CD8-positive, alpha-beta memory T cell (primary cell): ENCODE results near the gene SNTB2. TPM values are rescaled to one million over a fixed set of nuclear protein-coding genes. Genes with fewer than 3 reads are reported as not detected.

Experiments used
- CTCF ChIA-PET: fragments of 350-600 bp; sonication (Branson Sonifier 250); formaldehyde crosslinking; loops from one replicate; lab custom pipeline; 2021; ENCODE audit warnings: antibody characterized with exemption; lab: Charles Lee
- POLR2A ChIA-PET: fragments of 350-600 bp; sonication (Branson Sonifier 250); formaldehyde crosslinking; loops from one replicate; lab custom pipeline; 2021; ENCODE audit warnings: antibody characterized with exemption; lab: Charles Lee
- DNase-seq, 5 donors: peaks; one replicate each; pipeline versions ENCODE4 v3.0.0 to v3.0.0-alpha.2; 2020 to 2022; ENCODE audit warnings: mixed read lengths in 1 of 5
- H3K27ac ChIP-seq: one replicate; pipeline ENCODE4 v1.7.0; 2013; ENCODE audit warnings: low read depth, mild to moderate bottlenecking, low read length, moderate library complexity
- H3K27me3 ChIP-seq: 2 replicates; pipeline ENCODE4 v1.7.0; 2013; ENCODE audit warnings: low read length, mild to moderate bottlenecking; ENCODE audit not compliant: insufficient read depth, poor library complexity, severe bottlenecking
- H3K36me3 ChIP-seq: 2 replicates; pipeline ENCODE4 v1.7.0; 2013; ENCODE audit warnings: mild to moderate bottlenecking, low read length, moderate library complexity; ENCODE audit not compliant: insufficient read depth
- H3K4me1 ChIP-seq: 2 replicates; pipeline ENCODE4 v1.7.0; 2013; ENCODE audit warnings: mild to moderate bottlenecking, low read length, moderate library complexity; ENCODE audit not compliant: insufficient read depth
- H3K4me3 ChIP-seq: 2 replicates; pipeline ENCODE4 v1.7.0; 2013; ENCODE audit warnings: mild to moderate bottlenecking, low read length
- H3K9me3 ChIP-seq: 2 replicates; pipeline ENCODE4 v1.7.0; 2013; ENCODE audit warnings: mild to moderate bottlenecking, low read length
- H3K27ac Mint-ChIP-seq, 8 donors: one replicate each; pipeline ENCODE4 v1.8.0; 2020 to 2021; ENCODE audit warnings: mixed read lengths in 8 of 8, mild to moderate bottlenecking in 6 of 8, inconsistent platforms in 3 of 8, moderate library complexity in 3 of 8
- H3K27me3 Mint-ChIP-seq, 2 donors: one replicate each; pipeline ENCODE4 v1.8.0; 2020 to 2021; ENCODE audit warnings: mixed read lengths in 2 of 2, mild to moderate bottlenecking in 1 of 2, moderate library complexity in 1 of 2
- H3K36me3 Mint-ChIP-seq, 3 donors: one replicate each; pipeline ENCODE4 v1.8.0; 2020 to 2021; ENCODE audit warnings: mixed read lengths in 3 of 3, inconsistent platforms in 1 of 3, mild to moderate bottlenecking in 1 of 3
- H3K4me1 Mint-ChIP-seq, 3 donors: one replicate each; pipeline ENCODE4 v1.8.0; 2020 to 2021; ENCODE audit warnings: mixed read lengths in 3 of 3, inconsistent platforms in 1 of 3, mild to moderate bottlenecking in 1 of 3
- H3K4me3 Mint-ChIP-seq, 7 donors: one replicate each; pipeline ENCODE4 v1.8.0; 2020 to 2021; ENCODE audit warnings: mixed read lengths in 7 of 7, mild to moderate bottlenecking in 6 of 7, moderate library complexity in 4 of 7, inconsistent platforms in 2 of 7
- H3K9me3 Mint-ChIP-seq, 5 donors: one replicate each; pipeline ENCODE4 v1.8.0; 2020 to 2022; ENCODE audit warnings: mixed read lengths in 5 of 5, mild to moderate bottlenecking in 3 of 5, moderate library complexity in 2 of 5, inconsistent platforms in 1 of 5
- polyA plus RNA-seq: library from polyadenylated mRNA; unstranded; fragments of 300-500 nt; fragmentation: Illumina TruSeq; gene quantifications from one replicate; pipeline ENCODE4 v1.2.3, GENCODE V29; 2021
- total RNA-seq, 2 experiments: library from RNA; stranded (reverse); gene quantifications; one replicate each; pipeline ENCODE4 v1.2.3, GENCODE V29; 2021

Gene SNTB2
- total and polyA plus RNA-seq, 3 experiments from 2014 or later, result 13.6 to 28.2 (median 14.9) TPM

GRCh38 chr16:69327585-69328310 lies 140.8 kb downstream of the SNTB2 start:
- no peaks in the 10 kb centered on the region for H3K9me3 Mint-ChIP-seq
- Histone ChIP-seq H3K36me3 (peaks cover 9% of the 10 kb centered on the region), H3K27me3 (no peaks in the 10 kb centered on the region), H3K27ac (no peak overlapping the region), H3K4me3 (no peak overlapping the region), H3K9me3 (no peaks in the 10 kb centered on the region), H3K4me1 (peaks cover 43% of the 10 kb centered on the region)
- H3K27ac Mint-ChIP-seq, result peak overlapping the region in 4 of 8 donors; percentile 33 to 77 (median 58)
- POLR2A ChIA-PET, result no interaction called here
- peaks cover 0 to 65% (median 0%) of the 10 kb centered on the region in 3 donors for H3K36me3 Mint-ChIP-seq
- no peak for DNase-seq
- H3K4me1 Mint-ChIP-seq, result peaks cover 31 to 58% (median 37%) of the 10 kb centered on the region in 3 donors
- peak overlapping the region in 3 of 7 donors; percentile 19 to 79 (median 34) for H3K4me3 Mint-ChIP-seq
- CTCF ChIA-PET, result interaction anchor here (4.2 kb wide), 1 partner anchor 12 kb away, joined by 32 read pairs; the partner anchor contains the start of genes COG8 and NIP7
- no peaks in the 10 kb centered on the region for H3K27me3 Mint-ChIP-seq

- DNase-seq, result no peak
- H3K27ac Mint-ChIP-seq, result peak overlapping the region; percentile 26 to 90 (median 68)
- no peak overlapping the region for H3K27ac ChIP-seq
- no peaks in the 10 kb centered on the region for H3K9me3 ChIP-seq
- H3K4me3 ChIP-seq, result peak overlapping the region; percentile 76
- POLR2A ChIA-PET, result interaction anchor here (0.5 to 3.1 kb wide), 4 partner anchors 10 to 146 kb away, joined by 3 to 20 read pairs (median 8); partner anchors contain the start of genes COG8 and NIP7
- H3K4me3 Mint-ChIP-seq, result peak overlapping the region; percentile 75 to 85 (median 77)
- H3K27me3 ChIP-seq, result no peaks in the 10 kb centered on the region
- H3K4me1 Mint-ChIP-seq, result peaks cover 36 to 66% (median 39%) of the 10 kb centered on the region in 3 donors
- CTCF ChIA-PET, result interaction anchor here (1.4 to 4.2 kb wide), 4 partner anchors 11 to 17 kb away, joined by 5 to 32 read pairs (median 6); partner anchors contain the start of genes COG8 and NIP7
- H3K27me3 Mint-ChIP-seq, result no peaks in the 10 kb centered on the region
- peaks cover 50% of the 10 kb centered on the region for H3K4me1 ChIP-seq
- peaks cover 6% of the 10 kb centered on the region for H3K36me3 ChIP-seq
- peaks cover 0 to 61% (median 1%) of the 10 kb centered on the region in 3 donors for H3K36me3 Mint-ChIP-seq
- H3K9me3 Mint-ChIP-seq, result no peaks in the 10 kb centered on the region
Measured at GRCh38 chr16:69328854-69329316, 141.9 kb downstream of the SNTB2 start.

GRCh38 chr16:69329369-69330285 lies 142.7 kb downstream of the SNTB2 start:
- Mint-ChIP-seq H3K4me1 (peaks cover 41 to 72% (median 46%) of the 10 kb centered on the region in 3 donors), H3K36me3 (peaks cover 0 to 61% (median 5%) of the 10 kb centered on the region in 3 donors), H3K27me3 (no peaks in the 10 kb centered on the region), H3K9me3 (no peaks in the 10 kb centered on the region), H3K4me3 (peak overlapping the region; percentile 75 to 85 (median 77)), H3K27ac (peak overlapping the region in 7 of 8 donors; percentile 26 to 90 (median 69))
- POLR2A ChIA-PET, result interaction anchor here (0.6 to 3.1 kb wide), 4 partner anchors 10 to 146 kb away, joined by 3 to 20 read pairs (median 8); partner anchors contain the start of genes COG8 and NIP7
- Histone ChIP-seq H3K27me3 (no peaks in the 10 kb centered on the region), H3K9me3 (no peaks in the 10 kb centered on the region), H3K4me3 (peak overlapping the region; percentile 76), H3K4me1 (peaks cover 50% of the 10 kb centered on the region), H3K27ac (peak overlapping the region; percentile 76), H3K36me3 (peaks cover 13% of the 10 kb centered on the region)
- CTCF ChIA-PET, result interaction anchor here (1.2 to 4.2 kb wide), 6 partner anchors 10 to 25 kb away, joined by 3 to 32 read pairs (median 5); partner anchors contain the start of genes COG8 and NIP7
- peak in 2 of 5 donors; percentile 47 to 62 for DNase-seq

- Mint-ChIP-seq H3K9me3 (no peaks in the 10 kb centered on the region), H3K36me3 (peaks cover 0 to 61% (median 7%) of the 10 kb centered on the region in 3 donors), H3K27me3 (no peaks in the 10 kb centered on the region), H3K27ac (peak within 1 kb of the TSS; percentile 74 to 88 (median 80)), H3K4me3 (peak within 1 kb of the TSS; percentile 79 to 87 (median 81)), H3K4me1 (peaks cover 38 to 73% (median 46%) of the 10 kb centered on the region in 3 donors)
- CTCF ChIA-PET, result interaction anchor here (1.2 to 4.2 kb wide), 6 partner anchors 9 to 26 kb away, joined by 3 to 32 read pairs (median 5); partner anchors contain the start of genes COG8 and NIP7
- Histone ChIP-seq H3K4me3 (peak within 1 kb of the TSS; percentile 76), H3K27ac (peak within 1 kb of the TSS; percentile 76), H3K27me3 (no peaks in the 10 kb centered on the region), H3K36me3 (peaks cover 13% of the 10 kb centered on the region), H3K4me1 (peaks cover 50% of the 10 kb centered on the region), H3K9me3 (no peaks in the 10 kb centered on the region)
- peak; percentile 77 to 88 (median 83) for DNase-seq
- POLR2A ChIA-PET, result interaction anchor here (1.9 to 3.1 kb wide), 3 partner anchors 9 to 54 kb away, joined by 5 to 20 read pairs (median 12); partner anchors contain the start of genes COG8 and NIP7
Measured at GRCh38 chr16:69330286-69331109, 143.5 kb downstream of the SNTB2 start, which contains the start of gene PDF. PDF (minus strand) TSS chr16:69330588; CDS start chr16:69330570, 18 bp downstream.

GRCh38 chr16:69334696-69335095 lies 147.7 kb downstream of the SNTB2 start:
- peaks cover 17% of the 10 kb centered on the region for H3K36me3 ChIP-seq
- no peak overlapping the region for H3K27ac ChIP-seq
- no peaks in the 10 kb centered on the region for H3K9me3 ChIP-seq
- no peak overlapping the region for H3K4me3 ChIP-seq
- POLR2A ChIA-PET, result no interaction called here
- no peaks in the 10 kb centered on the region for H3K27me3 ChIP-seq
- Mint-ChIP-seq H3K9me3 (no peaks in the 10 kb centered on the region), H3K36me3 (peaks cover 0 to 52% (median 11%) of the 10 kb centered on the region in 3 donors), H3K4me3 (peak overlapping the region in 1 of 7 donors; percentile 76), H3K27me3 (no peaks in the 10 kb centered on the region), H3K27ac (no peak overlapping the region), H3K4me1 (peaks cover 37 to 67% (median 49%) of the 10 kb centered on the region in 3 donors)
- DNase-seq, result no peak
- CTCF ChIA-PET, result interaction anchor here (0.9 kb wide), 1 partner anchor 9 kb away, joined by 3 read pairs; no protein-coding TSS in a partner anchor
- H3K4me1 ChIP-seq, result peaks cover 31% of the 10 kb centered on the region

GRCh38 chr16:69338557-69339288 lies 151.8 kb downstream of the SNTB2 start:
- Histone ChIP-seq H3K36me3 (peaks cover 28% of the 10 kb centered on the region), H3K27me3 (no peaks in the 10 kb centered on the region), H3K9me3 (no peaks in the 10 kb centered on the region), H3K4me1 (peaks cover 33% of the 10 kb centered on the region), H3K27ac (peak overlapping the region; percentile 70), H3K4me3 (peak overlapping the region; percentile 86)
- H3K4me1 Mint-ChIP-seq, result peaks cover 49 to 69% (median 68%) of the 10 kb centered on the region in 3 donors
- ChIA-PET POLR2A (interaction anchor here (0.5 to 2.8 kb wide), 4 partner anchors 9 to 395 kb away, joined by 3 to 20 read pairs (median 5); partner anchors contain the start of gene PDF), CTCF (interaction anchor here (0.9 to 3.2 kb wide), 6 partner anchors 9 to 47 kb away, joined by 3 to 32 read pairs (median 6); partner anchors contain the start of genes PDF and TERF2)
- H3K4me3 Mint-ChIP-seq, result peak overlapping the region; percentile 98 to 100 (median 99)
- no peaks in the 10 kb centered on the region for H3K9me3 Mint-ChIP-seq
- DNase-seq, result no peak
- H3K27me3 Mint-ChIP-seq, result no peaks in the 10 kb centered on the region
- peak overlapping the region; percentile 85 to 100 (median 90) for H3K27ac Mint-ChIP-seq
- H3K36me3 Mint-ChIP-seq, result peaks cover 0 to 69% (median 11%) of the 10 kb centered on the region in 3 donors
